ENCODE data around the gene ANXA11. TPM values are rescaled to one million over a fixed set of nuclear protein-coding genes. Genes with fewer than 3 reads are reported as not detected.

ANXA11 gene
- total and polyA plus RNA-seq, 3 experiments from 2014 or later: 211 to 292 (median 217) TPM

- POLR2A ChIA-PET: no interaction called here
Measured at GRCh38 chr10:80172896-80173295, 32.4 kb downstream of the ANXA11 start.

GRCh38 chr10:80171248-80171660 is 34.1 kb downstream of the ANXA11 start:
- H3K4me1 ChIP-seq (ENCODE audit: insufficient read depth, low read length): peaks cover 8% of the 10 kb centered on the region
- no peak overlapping the region for H3K4me3 Mint-ChIP-seq
- DNase-seq: no peak
- H3K36me3 ChIP-seq (ENCODE audit: insufficient read depth, low read length): peaks cover 27% of the 10 kb centered on the region
- H3K27ac ChIP-seq (ENCODE audit: low read depth, low read length): no peak overlapping the region
- peaks cover 12 to 41% (median 16%) of the 10 kb centered on the region in 3 donors for H3K4me1 Mint-ChIP-seq
- H3K27ac Mint-ChIP-seq: peak overlapping the region in 5 of 8 donors; percentile 7 to 97 (median 75)
- no peaks in the 10 kb centered on the region for H3K27me3 Mint-ChIP-seq
- no peak overlapping the region for H3K4me3 ChIP-seq (ENCODE audit: low read length)
- H3K9me3 Mint-ChIP-seq: no peaks in the 10 kb centered on the region
- POLR2A ChIA-PET: no interaction called here
- H3K9me3 ChIP-seq (ENCODE audit: low read length): no peaks in the 10 kb centered on the region
- CTCF ChIA-PET: interaction anchor here (0.8 to 2.0 kb wide), 4 partner anchors 15 to 33 kb away, joined by 3 to 7 read pairs (median 6); no protein-coding TSS in a partner anchor
- no peaks in the 10 kb centered on the region for H3K27me3 ChIP-seq (ENCODE audit: insufficient read depth, low read length, poor library complexity, severe bottlenecking)
- peaks cover 0 to 77% (median 2%) of the 10 kb centered on the region in 3 donors for H3K36me3 Mint-ChIP-seq

More at GRCh38 chr10:80172896-80173295, 32.4 kb downstream of the ANXA11 start:
- Mint-ChIP-seq H3K4me1 (peaks cover 25 to 57% (median 32%) of the 10 kb centered on the region in 3 donors), H3K27ac (peak overlapping the region in 4 of 8 donors; percentile 17 to 58 (median 42)), H3K9me3 (no peaks in the 10 kb centered on the region), H3K27me3 (no peaks in the 10 kb centered on the region), H3K4me3 (no peak overlapping the region), H3K36me3 (peaks cover 0 to 69% (median 2%) of the 10 kb centered on the region in 3 donors)
- Histone ChIP-seq H3K36me3 (ENCODE audit: insufficient read depth, low read length) (peaks cover 27% of the 10 kb centered on the region), H3K27ac (ENCODE audit: low read depth, low read length) (no peak overlapping the region), H3K27me3 (ENCODE audit: insufficient read depth, low read length, poor library complexity, severe bottlenecking) (no peaks in the 10 kb centered on the region), H3K4me3 (ENCODE audit: low read length) (no peak overlapping the region), H3K4me1 (ENCODE audit: insufficient read depth, low read length) (peaks cover 15% of the 10 kb centered on the region), H3K9me3 (ENCODE audit: low read length) (no peaks in the 10 kb centered on the region)
- CTCF ChIA-PET: interaction anchor here (1.7 kb wide), 1 partner anchor 15 kb away, joined by 7 read pairs; no protein-coding TSS in a partner anchor
- no peak for DNase-seq

GRCh38 chr10:80170641-80171040 is 34.7 kb downstream of the ANXA11 start:
- H3K4me1 ChIP-seq (ENCODE audit: insufficient read depth, low read length): peaks cover 8% of the 10 kb centered on the region
- no peaks in the 10 kb centered on the region for H3K9me3 ChIP-seq (ENCODE audit: low read length)
- no peak overlapping the region for H3K27ac ChIP-seq (ENCODE audit: low read depth, low read length)
- H3K4me3 ChIP-seq (ENCODE audit: low read length): no peak overlapping the region
- H3K36me3 ChIP-seq (ENCODE audit: insufficient read depth, low read length): peaks cover 30% of the 10 kb centered on the region
- CTCF ChIA-PET: interaction anchor here (1.5 to 2.0 kb wide), 2 partner anchors 27 to 33 kb away, joined by 5 to 7 read pairs; no protein-coding TSS in a partner anchor
- H3K27me3 ChIP-seq (ENCODE audit: insufficient read depth, low read length, poor library complexity, severe bottlenecking): no peaks in the 10 kb centered on the region
- POLR2A ChIA-PET: no interaction called here
- no peaks in the 10 kb centered on the region for H3K9me3 Mint-ChIP-seq
- H3K27ac Mint-ChIP-seq: peak overlapping the region in 5 of 8 donors; percentile 7 to 92 (median 36)
- no peak overlapping the region for H3K4me3 Mint-ChIP-seq
- DNase-seq: no peak
- no peaks in the 10 kb centered on the region for H3K27me3 Mint-ChIP-seq
- H3K4me1 Mint-ChIP-seq: peaks cover 9 to 37% (median 12%) of the 10 kb centered on the region in 3 donors
- peaks cover 4 to 80% (median 7%) of the 10 kb centered on the region in 3 donors for H3K36me3 Mint-ChIP-seq

- no peaks in the 10 kb centered on the region for H3K9me3 ChIP-seq (ENCODE audit: low read length)
- peak overlapping the region in 5 of 8 donors; percentile 10 to 75 (median 37) for H3K27ac Mint-ChIP-seq
- H3K4me1 Mint-ChIP-seq: peaks cover 9 to 37% (median 12%) of the 10 kb centered on the region in 3 donors
- H3K4me3 ChIP-seq (ENCODE audit: low read length): no peak overlapping the region
- no peak for DNase-seq
- no peaks in the 10 kb centered on the region for H3K27me3 ChIP-seq (ENCODE audit: insufficient read depth, low read length, poor library complexity, severe bottlenecking)
- no peaks in the 10 kb centered on the region for H3K9me3 Mint-ChIP-seq
- ChIA-PET CTCF (interaction anchor here (1.2 to 2.0 kb wide), 2 partner anchors 26 to 34 kb away, joined by 3 to 7 read pairs; no protein-coding TSS in a partner anchor), POLR2A (no interaction called here)
- H3K36me3 Mint-ChIP-seq: peaks cover 4 to 83% (median 7%) of the 10 kb centered on the region in 3 donors
- no peaks in the 10 kb centered on the region for H3K27me3 Mint-ChIP-seq
- no peak overlapping the region for H3K27ac ChIP-seq (ENCODE audit: low read depth, low read length)
- no peak overlapping the region for H3K4me3 Mint-ChIP-seq
- H3K4me1 ChIP-seq (ENCODE audit: insufficient read depth, low read length): peaks cover 8% of the 10 kb centered on the region
- peaks cover 36% of the 10 kb centered on the region for H3K36me3 ChIP-seq (ENCODE audit: insufficient read depth, low read length)
Measured at GRCh38 chr10:80170026-80170425, 35.3 kb downstream of the ANXA11 start.

- Histone ChIP-seq H3K4me1 (ENCODE audit: insufficient read depth, low read length) (peaks cover 8% of the 10 kb centered on the region), H3K27me3 (ENCODE audit: insufficient read depth, low read length, poor library complexity, severe bottlenecking) (no peaks in the 10 kb centered on the region), H3K9me3 (ENCODE audit: low read length) (no peaks in the 10 kb centered on the region), H3K36me3 (ENCODE audit: insufficient read depth, low read length) (peaks cover 48% of the 10 kb centered on the region), H3K4me3 (ENCODE audit: low read length) (no peak overlapping the region), H3K27ac (ENCODE audit: low read depth, low read length) (no peak overlapping the region)
- peaks cover 4 to 88% (median 7%) of the 10 kb centered on the region in 3 donors for H3K36me3 Mint-ChIP-seq
- H3K4me1 Mint-ChIP-seq: peaks cover 9 to 37% (median 12%) of the 10 kb centered on the region in 3 donors
- H3K27me3 Mint-ChIP-seq: no peaks in the 10 kb centered on the region
- no peak overlapping the region for H3K4me3 Mint-ChIP-seq
- H3K9me3 Mint-ChIP-seq: no peaks in the 10 kb centered on the region
- peak overlapping the region in 4 of 8 donors; percentile 16 to 80 (median 40) for H3K27ac Mint-ChIP-seq
- CTCF ChIA-PET: interaction anchor here (0.9 to 1.3 kb wide), 3 partner anchors 25 to 54 kb away, joined by 3 to 5 read pairs (median 3); no protein-coding TSS in a partner anchor
- POLR2A ChIA-PET: no interaction called here
- DNase-seq: peak in 3 of 5 donors; percentile 15 to 56 (median 19)
Measured at GRCh38 chr10:80168679-80169380, 36.5 kb downstream of the ANXA11 start.

- peaks cover 9 to 31% (median 12%) of the 10 kb centered on the region in 3 donors for H3K4me1 Mint-ChIP-seq
- DNase-seq: peak in 1 of 5 donors; percentile 22
Measured at GRCh38 chr10:80168162-80168511, 37.2 kb downstream of the ANXA11 start.

GRCh38 chr10:80167471-80168161 is 37.7 kb downstream of the ANXA11 start:
- peaks cover 4 to 88% (median 13%) of the 10 kb centered on the region in 3 donors for H3K36me3 Mint-ChIP-seq
- DNase-seq: peak in 1 of 5 donors; percentile 17
- H3K4me3 Mint-ChIP-seq: no peak overlapping the region
- H3K4me1 Mint-ChIP-seq: peaks cover 9 to 31% (median 12%) of the 10 kb centered on the region in 3 donors
- POLR2A ChIA-PET: no interaction called here
- H3K9me3 Mint-ChIP-seq: no peaks in the 10 kb centered on the region
- no peaks in the 10 kb centered on the region for H3K4me1 ChIP-seq (ENCODE audit: insufficient read depth, low read length)
- H3K4me3 ChIP-seq (ENCODE audit: low read length): no peak overlapping the region
- H3K9me3 ChIP-seq (ENCODE audit: low read length): no peaks in the 10 kb centered on the region
- no peaks in the 10 kb centered on the region for H3K27me3 ChIP-seq (ENCODE audit: insufficient read depth, low read length, poor library complexity, severe bottlenecking)
- no peaks in the 10 kb centered on the region for H3K27me3 Mint-ChIP-seq
- no peak overlapping the region for H3K27ac ChIP-seq (ENCODE audit: low read depth, low read length)
- H3K27ac Mint-ChIP-seq: peak overlapping the region in 3 of 8 donors; percentile 41 to 74 (median 55)
- peaks cover 48% of the 10 kb centered on the region for H3K36me3 ChIP-seq (ENCODE audit: insufficient read depth, low read length)
- CTCF ChIA-PET: interaction anchor here (0.9 to 2.7 kb wide), 3 partner anchors 16 to 55 kb away, joined by 3 to 10 read pairs (median 5); no protein-coding TSS in a partner anchor

More at GRCh38 chr10:80168162-80168511, 37.2 kb downstream of the ANXA11 start:
- no peak overlapping the region for H3K4me3 Mint-ChIP-seq
- no peak overlapping the region for H3K27ac ChIP-seq (ENCODE audit: low read depth, low read length)
- H3K36me3 ChIP-seq (ENCODE audit: insufficient read depth, low read length): peaks cover 50% of the 10 kb centered on the region
- H3K9me3 ChIP-seq (ENCODE audit: low read length): no peaks in the 10 kb centered on the region
- no peaks in the 10 kb centered on the region for H3K27me3 Mint-ChIP-seq
- peak overlapping the region in 3 of 8 donors; percentile 29 to 57 (median 55) for H3K27ac Mint-ChIP-seq
- CTCF ChIA-PET: interaction anchor here (0.9 to 1.3 kb wide), 2 partner anchors 36 to 54 kb away, joined by 3 to 5 read pairs; no protein-coding TSS in a partner anchor
- H3K4me3 ChIP-seq (ENCODE audit: low read length): no peak overlapping the region
- no peaks in the 10 kb centered on the region for H3K9me3 Mint-ChIP-seq
- POLR2A ChIA-PET: no interaction called here
- peaks cover 2% of the 10 kb centered on the region for H3K4me1 ChIP-seq (ENCODE audit: insufficient read depth, low read length)
- H3K36me3 Mint-ChIP-seq: peaks cover 4 to 88% (median 9%) of the 10 kb centered on the region in 3 donors
- no peaks in the 10 kb centered on the region for H3K27me3 ChIP-seq (ENCODE audit: insufficient read depth, low read length, poor library complexity, severe bottlenecking)
